Measurements from ENCODE around the gene ELP5.

The ELP5 gene

DNA sequence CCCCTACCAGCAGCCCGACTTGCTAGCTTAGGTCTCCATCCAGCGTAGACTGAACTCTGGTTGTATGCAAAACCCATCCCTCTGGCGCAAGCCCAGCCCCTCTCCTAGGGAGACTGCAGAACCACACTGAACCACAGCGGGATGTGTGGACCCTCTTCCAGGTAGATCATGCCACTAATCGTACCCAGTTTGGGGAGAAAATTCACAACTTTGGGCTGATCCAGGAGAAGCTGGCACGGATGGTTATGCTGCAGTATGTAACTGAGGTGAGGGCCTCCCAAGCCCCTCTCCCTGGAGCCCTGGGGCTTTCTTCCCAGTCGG is 29.1 kb upstream of the ELP5 start:
- Histone ChIP-seq H3K9ac (ENCODE audit: low read length) (no peak overlapping the region), H3K79me2 (ENCODE audit: low read length) (0 out of 2 replicates have a peak, but pooled peaks cover 4% of the 10 kb centered on the region), H3K36me3 (replicated peaks; ENCODE audit: low read depth, low read length) (peaks cover 7% of the 10 kb centered on the region), H3K4me2 (ENCODE audit: low read length) (no peak overlapping the region), H2AFZ (ENCODE audit: low read depth, low read length) (no peak overlapping the region), H3K4me3 (ENCODE audit: low read length) (no peak overlapping the region), H3K4me1 (ENCODE audit: low read length) (peaks cover 16% of the 10 kb centered on the region), H3K9me3 (ENCODE audit: insufficient read depth, low read length) (no peaks in the 10 kb centered on the region), H3K27ac (ENCODE audit: low read length) (no peak overlapping the region), H4K20me1 (ENCODE audit: insufficient read depth, low read length) (no peaks in the 10 kb centered on the region), H3K27me3 (ENCODE audit: low read depth, low read length) (no peaks in the 10 kb centered on the region)
- TF ChIP-seq, protein P1, sequence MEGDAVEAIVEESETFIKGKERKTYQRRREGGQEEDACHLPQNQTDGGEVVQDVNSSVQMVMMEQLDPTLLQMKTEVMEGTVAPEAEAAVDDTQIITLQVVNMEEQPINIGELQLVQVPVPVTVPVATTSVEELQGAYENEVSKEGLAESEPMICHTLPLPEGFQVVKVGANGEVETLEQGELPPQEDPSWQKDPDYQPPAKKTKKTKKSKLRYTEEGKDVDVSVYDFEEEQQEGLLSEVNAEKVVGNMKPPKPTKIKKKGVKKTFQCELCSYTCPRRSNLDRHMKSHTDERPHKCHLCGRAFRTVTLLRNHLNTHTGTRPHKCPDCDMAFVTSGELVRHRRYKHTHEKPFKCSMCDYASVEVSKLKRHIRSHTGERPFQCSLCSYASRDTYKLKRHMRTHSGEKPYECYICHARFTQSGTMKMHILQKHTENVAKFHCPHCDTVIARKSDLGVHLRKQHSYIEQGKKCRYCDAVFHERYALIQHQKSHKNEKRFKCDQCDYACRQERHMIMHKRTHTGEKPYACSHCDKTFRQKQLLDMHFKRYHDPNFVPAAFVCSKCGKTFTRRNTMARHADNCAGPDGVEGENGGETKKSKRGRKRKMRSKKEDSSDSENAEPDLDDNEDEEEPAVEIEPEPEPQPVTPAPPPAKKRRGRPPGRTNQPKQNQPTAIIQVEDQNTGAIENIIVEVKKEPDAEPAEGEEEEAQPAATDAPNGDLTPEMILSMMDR (IDR thresholded peaks at IDR 0.05; ENCODE audit: low read depth, low read length): no peak
- no peak for TF ChIP-seq EZH2phosphoT487 (IDR thresholded peaks at IDR 0.05; ENCODE audit: low read depth)

DNA sequence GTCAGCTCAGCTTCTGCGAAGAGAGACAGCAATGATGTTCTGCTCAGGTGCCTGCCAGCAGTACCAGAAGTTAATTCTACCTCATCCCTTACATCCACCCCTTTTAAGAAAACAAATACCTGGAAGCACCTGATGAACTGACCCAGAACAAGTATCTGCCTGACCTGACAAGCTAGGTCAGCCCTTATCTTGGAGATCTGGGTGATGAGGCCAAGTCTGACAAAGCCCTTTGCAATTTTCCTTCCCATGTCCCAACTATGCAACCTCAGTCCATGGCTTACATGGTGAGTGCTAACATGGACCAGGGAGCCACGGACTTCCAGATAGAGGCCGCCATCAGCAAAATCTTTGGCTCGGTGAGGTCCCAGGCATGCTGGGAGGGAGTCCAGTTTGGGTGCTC is 28.6 kb upstream of the ELP5 start:
- no peak overlapping the region for H2AFZ ChIP-seq (ENCODE audit: low read depth, low read length)
- no peak overlapping the region for H3K9ac ChIP-seq (ENCODE audit: low read length)
- no peak for TF ChIP-seq EZH2phosphoT487 (IDR thresholded peaks at IDR 0.05; ENCODE audit: low read depth)
- TF ChIP-seq, protein P1 (IDR thresholded peaks at IDR 0.05; ENCODE audit: low read depth, low read length): no peak
- no peak overlapping the region for H3K4me3 ChIP-seq (ENCODE audit: low read length)
- H3K9me3 ChIP-seq (ENCODE audit: insufficient read depth, low read length): no peaks in the 10 kb centered on the region
- no peak overlapping the region for H3K27ac ChIP-seq (ENCODE audit: low read length)
- H3K27me3 ChIP-seq (ENCODE audit: low read depth, low read length): no peaks in the 10 kb centered on the region
- peaks cover 12% of the 10 kb centered on the region for H3K4me1 ChIP-seq (ENCODE audit: low read length)
- H3K79me2 ChIP-seq (ENCODE audit: low read length): 0 out of 2 replicates have a peak, but pooled peaks cover 4% of the 10 kb centered on the region
- no peaks in the 10 kb centered on the region for H4K20me1 ChIP-seq (ENCODE audit: insufficient read depth, low read length)
- H3K4me2 ChIP-seq (ENCODE audit: low read length): no peak overlapping the region
- H3K36me3 ChIP-seq (replicated peaks; ENCODE audit: low read depth, low read length): peaks cover 7% of the 10 kb centered on the region

DNA sequence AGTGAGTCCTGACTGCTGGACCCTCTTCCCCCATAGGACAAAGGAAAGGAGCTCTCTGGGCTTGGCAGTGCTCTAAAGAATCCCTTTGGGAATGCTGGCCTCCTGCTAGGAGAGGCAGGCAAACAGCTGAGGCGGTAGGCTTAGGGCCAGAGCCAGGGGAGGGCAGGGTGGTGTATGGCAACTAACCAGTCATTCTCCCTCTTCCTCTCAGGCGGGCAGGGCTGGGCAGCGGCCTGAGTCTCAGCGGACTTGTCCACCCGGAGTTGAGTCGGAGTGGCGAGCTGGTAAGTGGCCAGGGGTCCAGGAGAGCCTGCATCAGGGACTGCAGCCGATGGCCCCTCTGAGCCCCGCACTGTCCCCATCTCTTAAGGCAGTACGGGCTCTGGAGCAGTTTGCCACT is 27.9 kb upstream of the ELP5 start:
- Histone ChIP-seq H3K9ac (ENCODE audit: low read length) (no peak overlapping the region), H3K4me2 (ENCODE audit: low read length) (no peak overlapping the region)

GRCh38 chr17:7224661-7225111 is 27.3 kb upstream of the ELP5 start:
- H3K36me3 ChIP-seq (replicated peaks; ENCODE audit: low read depth, low read length): peaks cover 7% of the 10 kb centered on the region
- no peak for TF ChIP-seq EZH2phosphoT487 (IDR thresholded peaks at IDR 0.05; ENCODE audit: low read depth)
- TF ChIP-seq, protein P1 (IDR thresholded peaks at IDR 0.05; ENCODE audit: low read depth, low read length): no peak
- no peaks in the 10 kb centered on the region for H3K9me3 ChIP-seq (ENCODE audit: insufficient read depth, low read length)
- H3K4me1 ChIP-seq (ENCODE audit: low read length): peaks cover 4% of the 10 kb centered on the region
- no peak overlapping the region for H3K9ac ChIP-seq (ENCODE audit: low read length)
- 0 out of 2 replicates have a peak, but pooled peaks cover 4% of the 10 kb centered on the region for H3K79me2 ChIP-seq (ENCODE audit: low read length)
- no peaks in the 10 kb centered on the region for H4K20me1 ChIP-seq (ENCODE audit: insufficient read depth, low read length)
- no peak overlapping the region for H3K4me3 ChIP-seq (ENCODE audit: low read length)
- no peaks in the 10 kb centered on the region for H3K27me3 ChIP-seq (ENCODE audit: low read depth, low read length)
- H3K27ac ChIP-seq (ENCODE audit: low read length): no peak overlapping the region
- H2AFZ ChIP-seq (ENCODE audit: low read depth, low read length): no peak overlapping the region
- H3K4me2 ChIP-seq (ENCODE audit: low read length): no peak overlapping the region

More for the DNA sequence above, 27.9 kb upstream of the ELP5 start:
- TF ChIP-seq, protein P1 (IDR thresholded peaks at IDR 0.05; ENCODE audit: low read depth, low read length): no peak
- no peak for TF ChIP-seq EZH2phosphoT487 (IDR thresholded peaks at IDR 0.05; ENCODE audit: low read depth)
- no peaks in the 10 kb centered on the region for H3K27me3 ChIP-seq (ENCODE audit: low read depth, low read length)
- no peaks in the 10 kb centered on the region for H3K9me3 ChIP-seq (ENCODE audit: insufficient read depth, low read length)
- H3K27ac ChIP-seq (ENCODE audit: low read length): no peak overlapping the region
- H3K4me1 ChIP-seq (ENCODE audit: low read length): peaks cover 9% of the 10 kb centered on the region
- H4K20me1 ChIP-seq (ENCODE audit: insufficient read depth, low read length): no peaks in the 10 kb centered on the region
- H3K36me3 ChIP-seq (replicated peaks; ENCODE audit: low read depth, low read length): peaks cover 7% of the 10 kb centered on the region
- H3K79me2 ChIP-seq (ENCODE audit: low read length): 0 out of 2 replicates have a peak, but pooled peaks cover 4% of the 10 kb centered on the region
- H2AFZ ChIP-seq (ENCODE audit: low read depth, low read length): no peak overlapping the region
- H3K4me3 ChIP-seq (ENCODE audit: low read length): no peak overlapping the region
